GM19468 (cell line): ENCODE results near the gene DOLK.

Experiments
- ATAC-seq: cut with Tn5 transposase; IDR thresholded peaks from one replicate; pipeline ENCODE4 v1.9.1; 2021; ENCODE audit warnings: mild to moderate bottlenecking, moderate library complexity, moderate number of reproducible peaks; ENCODE audit not compliant: unreplicated experiment; ENCODE audit errors: extremely low read depth

Gene DOLK

DNA sequence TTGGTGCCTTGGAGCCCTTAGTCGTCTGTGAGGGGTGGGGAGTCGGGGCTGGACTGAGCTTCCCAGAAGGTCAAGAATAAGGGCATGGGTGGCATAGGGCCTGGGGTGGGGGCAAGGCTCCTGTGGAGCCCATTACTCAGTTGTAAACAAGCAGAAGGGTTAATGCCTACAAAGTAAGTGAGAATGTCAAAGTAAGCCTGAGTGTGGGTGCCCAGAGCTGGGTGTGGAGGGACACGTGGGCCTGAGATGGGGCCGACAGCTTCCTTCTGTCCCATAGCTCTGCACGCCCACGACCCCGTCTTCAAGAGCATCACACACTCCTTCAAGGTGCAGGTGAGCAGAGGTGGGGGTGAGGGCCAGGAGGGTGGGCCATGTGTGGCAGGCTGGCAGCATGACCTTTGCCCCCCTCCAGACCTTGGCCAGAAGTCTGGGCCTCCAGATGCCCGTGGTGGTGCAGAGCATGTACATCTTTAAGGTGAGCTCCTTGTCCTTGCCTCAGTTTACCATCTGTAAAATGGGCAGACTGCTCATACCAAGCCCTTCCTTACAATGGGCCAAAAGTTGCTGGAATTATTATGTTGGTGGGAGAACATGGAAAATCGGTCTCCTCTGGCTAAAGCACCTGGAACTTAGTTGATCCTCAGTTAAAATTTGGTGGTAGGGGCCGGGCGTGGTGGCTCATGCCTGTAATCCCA is 11.1 kb downstream of the DOLK start:
- ATAC-seq = no peak

DNA sequence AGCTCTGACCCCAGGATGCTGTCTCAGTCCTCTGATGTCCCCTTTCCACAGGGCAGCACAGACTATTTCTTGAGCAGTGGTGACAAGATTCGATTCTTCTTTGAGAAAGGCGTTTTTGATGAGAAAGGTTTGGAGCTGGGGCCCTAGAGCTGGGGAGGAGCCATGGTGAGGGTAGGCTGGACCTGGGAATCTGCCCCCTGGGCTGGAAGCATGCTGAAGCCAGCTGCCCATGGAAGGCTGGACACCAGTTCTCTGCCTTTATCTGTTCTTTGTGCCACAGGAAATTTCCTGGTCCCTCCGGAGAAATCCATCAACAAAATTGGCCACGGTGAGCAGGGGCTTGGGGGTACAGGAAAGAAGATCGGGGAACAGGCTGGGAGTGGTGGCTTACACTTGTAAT is 13.7 kb downstream of the DOLK start:
- ATAC-seq = no peak

DNA sequence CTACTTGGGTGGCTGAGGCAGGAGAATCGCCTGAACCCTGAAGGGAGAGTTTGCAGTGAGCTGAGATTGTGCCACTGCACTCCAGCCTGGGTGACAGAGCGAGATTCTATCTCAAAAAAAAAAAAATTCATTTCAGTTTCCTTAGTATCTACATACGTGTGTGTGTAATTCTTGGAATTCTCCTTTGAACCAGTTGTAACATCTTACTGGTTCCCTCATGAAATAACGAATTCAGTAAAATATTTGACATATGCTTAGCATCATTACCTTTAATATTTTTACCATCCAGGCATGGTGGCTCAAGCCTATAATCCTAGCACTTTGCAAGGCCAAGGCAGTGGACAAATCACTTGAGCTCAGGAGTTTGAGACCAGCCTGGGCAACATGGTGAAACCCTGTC is 17.8 kb downstream of the DOLK start:
- ATAC-seq = no peak

DNA sequence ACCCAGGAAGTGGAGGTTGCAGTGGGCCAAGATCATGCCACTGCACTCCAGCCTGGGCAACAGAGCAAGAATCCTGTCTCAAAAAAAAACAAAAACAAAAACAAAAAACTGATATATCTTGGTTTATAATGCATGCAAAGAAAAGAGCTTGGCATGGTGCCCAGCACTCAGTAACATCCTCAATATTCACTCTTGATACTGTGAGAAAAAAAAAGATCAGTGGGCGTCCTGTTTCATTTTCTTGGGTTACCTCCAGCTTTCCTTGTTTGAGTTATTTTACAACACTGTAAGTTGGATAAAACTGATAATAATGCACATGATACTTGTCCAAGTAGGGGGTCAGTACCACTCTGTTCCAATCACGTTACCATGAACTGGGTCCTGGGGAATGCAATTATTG is 18.8 kb downstream of the DOLK start:
- ATAC-seq = no peak

DNA sequence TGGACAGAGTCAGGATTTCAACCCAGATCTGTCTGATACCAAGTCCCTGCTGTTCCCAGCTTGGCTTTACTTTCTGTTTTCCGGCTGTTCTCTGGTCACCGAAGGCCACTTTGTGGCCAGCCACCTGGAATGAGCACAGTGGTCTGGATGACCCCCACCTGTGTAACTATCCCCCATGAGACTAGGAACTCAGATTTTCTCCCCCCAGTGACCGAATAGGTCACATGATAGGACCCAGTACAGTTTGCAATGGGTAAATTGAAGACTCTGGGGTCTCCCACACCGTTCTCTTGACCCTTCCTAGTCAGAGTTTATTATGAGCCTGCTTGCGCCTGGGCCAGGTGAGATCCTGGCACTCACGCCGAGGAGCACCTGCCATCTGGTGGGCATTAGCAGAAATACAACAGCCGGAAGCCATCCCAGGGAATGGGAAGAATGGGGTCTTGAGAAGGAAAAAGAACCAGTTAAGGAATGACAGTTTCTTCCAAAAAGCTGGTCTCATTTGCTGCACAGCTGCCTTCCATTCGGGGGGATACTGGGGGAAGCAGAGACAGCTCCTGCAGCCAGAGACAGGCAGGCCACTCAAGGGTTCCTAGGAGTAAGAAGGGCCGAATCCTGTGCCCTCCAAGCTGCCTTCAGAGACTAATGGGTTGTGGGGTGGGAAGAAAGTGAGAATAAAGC is 19.5 kb downstream of the DOLK start:
- ATAC-seq = no peak

DNA sequence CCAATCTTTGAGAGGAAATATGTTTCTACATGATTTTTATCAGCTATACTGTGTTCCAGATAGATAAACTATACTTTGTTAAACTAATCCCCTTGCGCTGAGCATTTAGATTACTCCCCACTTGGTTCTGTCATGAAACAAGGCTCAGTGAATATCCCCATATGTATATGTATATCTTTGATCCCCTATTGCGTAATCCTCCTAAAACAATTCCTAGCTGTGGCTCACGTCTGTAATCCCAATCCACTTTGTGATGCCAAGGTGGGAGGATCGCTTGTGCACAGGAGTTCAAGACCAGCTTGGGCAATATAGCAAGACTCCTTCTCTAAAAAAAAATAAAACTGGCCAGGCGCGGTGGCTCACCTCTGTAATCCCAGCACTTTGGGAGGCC is 23.9 kb downstream of the DOLK start:
- no peak for ATAC-seq

DNA sequence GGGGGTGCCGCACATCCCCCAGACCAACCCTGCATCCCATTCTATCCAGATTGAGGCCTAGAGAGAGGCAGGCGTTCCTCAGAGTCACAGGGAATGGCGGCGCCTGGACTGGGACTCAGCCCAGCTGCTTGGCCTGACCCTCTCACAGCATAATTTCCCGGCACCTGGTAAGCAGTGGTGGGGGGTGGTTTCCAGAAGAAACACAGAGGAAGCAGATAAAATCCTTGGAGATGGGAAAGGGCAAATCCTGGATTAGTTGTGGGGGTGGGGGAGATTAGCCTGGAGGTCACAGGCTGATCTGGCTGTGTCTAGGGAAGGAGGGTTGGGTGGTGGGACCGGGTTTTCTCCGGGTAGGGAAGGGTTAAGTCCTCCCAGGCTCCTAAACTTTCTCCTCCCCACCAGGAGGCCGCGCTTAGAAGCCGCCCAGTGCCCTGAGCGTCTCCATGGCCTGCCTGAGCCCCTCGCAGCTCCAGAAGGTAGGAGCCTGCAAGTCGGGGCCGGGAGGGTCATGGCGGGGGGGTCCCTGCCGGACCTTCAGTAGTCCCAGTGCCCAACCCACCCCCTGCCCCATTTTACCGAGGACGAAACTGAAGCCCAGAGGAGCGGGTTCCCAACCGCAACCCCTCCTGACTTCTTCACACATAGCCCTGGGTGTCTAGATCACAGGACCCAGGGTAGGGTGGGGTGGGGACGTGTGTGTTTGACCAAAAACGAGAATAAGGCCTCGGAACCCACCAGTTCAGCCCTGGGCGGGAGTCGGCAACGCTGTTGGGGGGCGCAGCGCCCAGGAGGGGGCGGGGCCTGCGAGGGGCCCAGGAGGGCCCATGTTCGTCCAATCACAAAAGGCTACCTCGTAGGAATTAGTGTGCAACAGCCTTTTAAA is 25.3 kb downstream of the DOLK start:
- ATAC-seq = no peak

DNA sequence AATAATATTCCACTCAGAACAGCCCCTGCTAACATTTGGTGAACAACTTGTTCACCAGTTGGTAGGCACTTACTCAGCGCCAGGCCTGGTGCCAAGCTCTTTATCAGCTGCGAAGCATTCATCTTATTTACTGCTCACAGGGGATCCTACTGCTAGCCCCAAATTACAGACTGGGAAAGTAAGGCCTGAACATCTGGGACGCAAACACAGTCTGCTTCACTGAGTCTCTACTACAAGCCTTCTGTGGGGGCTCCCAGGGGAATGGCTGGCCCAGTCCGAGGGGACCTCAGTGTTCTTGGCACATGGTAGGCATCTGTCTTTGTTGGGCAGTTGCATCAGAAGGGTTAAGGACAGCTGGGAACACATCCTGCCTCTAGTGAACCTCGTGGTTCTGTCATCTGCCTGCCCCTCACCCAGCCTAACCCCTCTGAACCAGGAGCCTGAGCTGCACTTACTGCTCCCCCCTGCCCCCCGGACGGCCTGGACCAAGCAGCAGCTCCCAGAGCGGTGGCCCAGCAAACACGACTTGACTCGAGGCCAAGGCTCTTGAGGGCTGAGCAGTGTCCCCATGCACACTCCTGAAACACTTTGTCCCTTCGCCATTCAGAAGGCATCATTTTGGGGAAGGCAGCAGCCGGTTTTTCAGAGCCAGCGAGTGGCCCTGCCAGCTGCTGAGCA is 26.9 kb downstream of the DOLK start, which contains the start of gene PHYHD1:
PHYHD1 (plus strand) TSS at position 602 of the 678 bp plus-strand sequence. CDS start 1,342 bp downstream, outside the sequence.
- ATAC-seq = no peak

DNA sequence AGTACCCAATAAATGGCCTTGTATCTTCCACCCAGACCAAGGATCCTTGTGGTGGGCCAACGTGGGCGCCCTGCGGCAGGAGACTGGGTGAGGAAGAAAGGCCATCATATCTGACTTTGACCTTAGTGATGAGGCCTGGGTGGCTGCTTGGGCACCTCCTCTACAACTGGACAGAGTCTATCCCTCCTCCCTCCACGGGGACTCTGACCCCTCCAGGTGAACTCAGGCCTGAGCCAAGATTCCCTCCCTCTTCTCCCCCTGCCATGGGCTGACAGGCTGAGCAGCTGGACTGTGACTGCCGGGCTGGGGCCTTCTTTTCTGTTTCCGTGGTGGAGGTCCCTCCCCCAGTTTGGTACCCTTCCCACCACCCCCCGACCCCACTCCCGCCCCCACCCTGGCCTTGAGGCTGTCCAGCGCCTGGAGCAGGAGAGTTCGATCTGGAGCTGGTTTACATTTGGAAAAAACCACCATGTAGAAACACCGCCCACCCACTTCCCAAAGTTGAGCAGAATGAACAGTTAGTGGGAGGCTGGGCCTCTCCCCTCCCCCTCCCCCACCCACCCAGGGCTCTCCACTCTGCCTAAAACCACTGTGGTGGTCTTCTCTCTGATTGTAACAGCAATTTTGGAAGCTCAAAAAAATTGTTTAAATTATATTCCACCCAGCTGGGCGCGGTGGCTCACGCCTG is 27.9 kb downstream of the DOLK start:
- no peak for ATAC-seq

DNA sequence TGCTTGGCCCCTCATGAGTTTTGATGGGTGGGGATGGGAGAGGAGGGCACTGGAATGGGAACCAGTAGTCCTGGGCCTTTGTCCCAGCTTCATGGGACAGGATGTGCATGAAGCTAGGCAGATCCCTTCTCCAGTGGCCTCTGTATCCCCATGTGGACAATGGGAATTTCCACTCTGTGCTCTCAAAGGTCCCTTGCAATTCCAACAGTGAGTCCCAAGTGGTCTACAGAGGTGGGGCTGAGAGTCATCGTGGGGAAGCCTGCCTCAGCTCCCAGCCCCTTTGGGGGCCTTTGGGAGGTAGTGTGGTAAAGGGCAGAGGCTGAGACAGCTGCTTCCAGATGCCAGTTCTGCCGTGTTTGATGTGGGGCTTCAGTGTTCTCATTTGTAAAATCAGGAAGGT is 28.5 kb downstream of the DOLK start:
- ATAC-seq = no peak

DNA sequence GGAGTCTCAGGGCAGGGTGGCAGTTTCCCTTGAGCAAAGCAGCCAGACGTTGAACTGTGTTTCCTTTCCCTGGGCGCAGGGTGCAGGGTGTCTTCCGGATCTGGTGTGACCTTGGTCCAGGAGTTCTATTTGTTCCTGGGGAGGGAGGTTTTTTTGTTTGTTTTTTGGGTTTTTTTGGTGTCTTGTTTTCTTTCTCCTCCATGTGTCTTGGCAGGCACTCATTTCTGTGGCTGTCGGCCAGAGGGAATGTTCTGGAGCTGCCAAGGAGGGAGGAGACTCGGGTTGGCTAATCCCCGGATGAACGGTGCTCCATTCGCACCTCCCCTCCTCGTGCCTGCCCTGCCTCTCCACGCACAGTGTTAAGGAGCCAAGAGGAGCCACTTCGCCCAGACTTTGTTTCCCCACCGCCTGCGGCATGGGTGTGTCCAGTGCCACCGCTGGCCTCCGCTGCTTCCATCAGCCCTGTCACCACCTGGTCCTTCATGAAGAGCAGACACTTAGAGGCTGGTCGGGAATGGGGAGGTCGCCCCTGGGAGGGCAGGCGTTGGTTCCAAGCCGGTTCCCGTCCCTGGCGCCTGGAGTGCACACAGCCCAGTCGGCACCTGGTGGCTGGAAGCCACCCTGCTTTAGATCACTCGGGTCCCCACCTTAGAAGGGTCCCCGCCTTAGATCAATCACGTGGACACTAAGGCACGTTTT is 30.1 kb downstream of the DOLK start:
- ATAC-seq = no peak

DNA sequence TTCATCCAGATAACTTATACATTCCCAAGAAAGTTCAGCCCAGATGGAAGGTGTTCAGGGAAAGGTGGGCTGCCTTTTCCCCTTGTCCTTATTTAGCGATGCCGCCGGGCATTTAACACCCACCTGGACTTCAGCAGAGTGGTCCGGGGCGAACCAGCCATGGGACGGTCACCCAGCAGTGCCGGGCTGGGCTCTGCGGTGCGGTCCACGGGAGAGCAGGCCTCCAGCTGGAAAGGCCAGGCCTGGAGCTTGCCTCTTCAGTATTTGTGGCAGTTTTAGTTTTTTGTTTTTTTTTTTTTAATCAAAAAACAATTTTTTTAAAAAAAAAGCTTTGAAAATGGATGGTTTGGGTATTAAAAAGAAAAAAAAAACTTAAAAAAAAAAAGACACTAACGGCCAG is 30.7 kb downstream of the DOLK start:
- ATAC-seq = no peak

DNA sequence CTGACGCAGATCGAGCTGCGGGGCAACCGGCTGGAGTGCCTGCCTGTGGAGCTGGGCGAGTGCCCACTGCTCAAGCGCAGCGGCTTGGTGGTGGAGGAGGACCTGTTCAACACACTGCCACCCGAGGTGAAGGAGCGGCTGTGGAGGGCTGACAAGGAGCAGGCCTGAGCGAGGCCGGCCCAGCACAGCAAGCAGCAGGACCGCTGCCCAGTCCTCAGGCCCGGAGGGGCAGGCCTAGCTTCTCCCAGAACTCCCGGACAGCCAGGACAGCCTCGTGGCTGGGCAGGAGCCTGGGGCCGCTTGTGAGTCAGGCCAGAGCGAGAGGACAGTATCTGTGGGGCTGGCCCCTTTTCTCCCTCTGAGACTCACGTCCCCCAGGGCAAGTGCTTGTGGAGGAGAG is 31.2 kb downstream of the DOLK start:
- ATAC-seq = no peak

DNA sequence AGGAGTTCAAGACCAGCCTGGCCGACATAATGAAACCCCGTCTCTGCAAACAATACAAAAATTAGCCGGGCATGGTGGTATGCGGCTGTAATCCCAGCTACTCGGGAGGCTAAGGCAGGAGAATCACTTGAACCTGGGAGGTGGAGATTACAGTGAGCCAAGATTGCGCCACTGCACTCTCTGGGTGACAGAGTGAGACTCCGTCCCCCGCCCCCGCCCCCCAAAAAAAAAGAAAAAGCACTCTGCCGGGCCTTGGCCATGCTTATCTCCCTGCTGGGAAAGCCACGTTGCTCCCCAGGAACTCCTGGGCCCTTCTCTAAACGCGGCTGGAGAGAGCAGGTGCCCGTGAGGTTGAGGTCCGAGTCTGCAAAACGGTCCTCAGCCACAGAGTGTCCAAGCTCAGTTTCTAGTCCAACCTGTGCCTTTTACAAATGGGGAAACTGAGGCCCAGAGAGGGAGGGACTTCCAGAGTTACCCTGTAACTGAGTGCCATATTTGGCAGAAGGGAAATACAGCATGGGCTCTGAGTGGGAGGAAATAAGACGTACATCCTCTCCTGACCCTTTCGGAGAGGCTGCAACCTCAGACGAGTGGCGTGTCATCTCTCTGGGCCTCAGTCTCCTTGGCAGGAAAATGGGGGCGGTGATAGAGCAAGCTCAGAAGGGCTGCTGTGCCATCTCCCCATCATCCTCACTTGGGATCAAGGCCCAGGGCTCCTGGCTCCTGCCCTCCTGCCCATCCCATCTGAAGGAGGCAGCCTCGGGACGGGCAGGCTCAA is 33.2 kb downstream of the DOLK start:
- ATAC-seq = no peak

DNA sequence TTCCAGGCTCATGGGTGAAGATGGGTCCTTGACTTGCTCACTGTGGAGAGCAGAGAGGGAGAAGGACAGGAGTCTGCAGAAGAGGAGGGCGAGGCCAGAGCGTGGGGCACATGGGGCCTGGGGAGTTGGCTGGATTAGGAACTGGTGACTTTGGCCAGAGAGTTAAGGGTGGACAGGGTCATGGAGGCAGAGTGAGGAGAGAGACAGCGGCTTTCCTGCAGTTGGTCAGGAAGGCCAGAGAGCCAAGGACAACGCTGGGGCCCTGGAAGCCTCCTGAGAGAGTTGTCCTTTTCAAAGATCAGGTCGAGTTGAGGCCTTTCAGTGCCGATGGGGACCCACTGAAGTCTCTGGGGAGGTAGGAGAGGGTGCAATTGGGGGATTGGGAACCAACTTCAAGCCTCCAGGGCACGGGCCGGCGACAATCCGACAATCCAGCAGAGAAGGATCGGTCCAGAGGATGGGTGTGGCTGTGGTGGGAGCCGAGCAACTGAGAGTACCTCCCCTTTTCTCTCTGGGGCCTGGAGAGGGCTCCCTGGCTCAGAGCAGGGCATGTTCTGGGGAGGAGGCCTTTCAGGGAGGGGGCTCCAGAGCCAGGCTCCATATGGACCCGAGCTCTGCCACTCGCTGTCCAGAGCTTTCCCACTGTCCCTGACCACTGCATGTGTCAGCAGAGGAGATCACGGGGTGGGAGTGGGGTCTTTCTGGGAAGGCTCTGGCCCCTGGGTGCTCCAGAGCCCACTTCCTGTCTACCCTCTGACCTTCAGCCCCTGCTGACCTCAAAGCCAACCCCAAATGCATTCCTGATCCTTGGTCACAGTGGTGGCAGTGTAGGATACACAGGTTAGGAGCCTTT is 34.1 kb downstream of the DOLK start:
- ATAC-seq = no peak

DNA sequence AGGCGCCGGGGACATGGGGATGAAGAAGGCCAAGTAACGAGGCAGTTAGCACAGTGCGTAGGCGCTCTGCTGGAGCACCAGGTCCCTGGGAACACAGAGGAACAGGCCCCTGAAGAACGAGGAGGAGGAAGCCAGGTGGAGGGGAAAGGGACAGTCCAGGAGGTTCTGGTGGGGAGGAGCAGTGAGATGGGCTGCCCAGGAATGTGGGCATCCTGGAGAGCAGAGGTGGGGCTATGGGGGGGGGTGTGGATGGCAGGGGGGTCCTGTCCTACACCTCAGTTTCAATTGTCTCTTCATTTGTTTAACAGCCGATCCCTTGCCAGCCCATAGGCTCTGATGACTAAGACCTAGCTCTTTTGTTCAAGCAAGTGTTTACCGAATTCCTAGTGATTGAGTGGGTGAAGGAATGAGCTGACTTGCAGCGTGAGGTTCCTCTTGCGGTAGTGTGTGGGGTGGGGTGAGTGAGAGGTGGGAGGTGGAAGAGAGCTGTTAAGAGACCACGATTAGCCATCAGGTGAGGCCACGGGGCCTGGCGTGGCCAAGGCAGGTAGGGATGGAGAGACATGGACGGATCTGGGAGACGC is 35.0 kb downstream of the DOLK start:
- ATAC-seq = no peak

DNA sequence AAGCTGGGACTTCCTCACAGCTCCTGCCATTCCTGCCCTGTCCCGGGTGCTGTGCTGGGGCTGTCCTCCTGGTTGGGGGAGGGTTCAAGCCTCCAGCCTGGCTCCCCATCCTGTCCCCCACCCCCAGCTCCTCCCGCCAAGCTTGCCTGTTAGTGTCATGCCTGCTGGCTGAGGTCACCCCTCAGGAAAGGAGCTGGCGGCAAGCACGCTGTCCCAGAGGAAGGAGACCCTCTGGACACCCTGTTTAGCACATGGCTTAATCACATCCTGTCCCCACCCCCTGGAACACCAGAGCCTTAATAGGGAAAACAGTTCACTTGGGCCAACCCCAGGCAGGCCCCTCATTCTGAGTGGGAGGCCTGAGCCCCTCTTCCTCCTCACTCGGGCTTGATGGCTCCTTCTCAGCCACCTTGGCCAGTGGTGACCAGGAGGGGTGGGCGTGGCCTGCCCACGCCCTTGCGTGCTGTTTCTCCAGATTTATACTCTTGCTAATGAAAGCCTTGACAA is 35.8 kb downstream of the DOLK start:
- no peak for ATAC-seq
